Tibial artery (tissue), 4 donors: Measurements from ENCODE around the gene DLG2.
"Not testable (repeated sequence)": the region's sequence is repeated elsewhere in the genome, so short reads cannot be mapped to it uniquely, and the experiment has no call there.

Experiments
- DNase-seq, 2 donors: peaks; one replicate each; pipeline ENCODE4 v3.0.0-alpha.2; 2019
- H3K27ac ChIP-seq, 2 donors: fragments of 200-600 bp; sonication (generic) in 1 of 2; 1 replicate in 1 of 2; 2 replicates in 1 of 2; pipeline ENCODE4 v1.5.1; 2018 to 2019; ENCODE audit warnings: mild to moderate bottlenecking in 1 of 2
- H3K27me3 ChIP-seq, 2 donors: fragments of 200-600 bp; sonication (generic) in 1 of 2; one replicate each; pipeline versions ENCODE4 v1.5.1 to v1.6.0; 2016 to 2019
- H3K36me3 ChIP-seq, 3 donors: fragments of 200-600 bp; sonication (generic) in 2 of 3; one replicate each; pipeline ENCODE4 v1.5.1; 2016 to 2019; ENCODE audit warnings: mild to moderate bottlenecking in 2 of 3
- H3K4me1 ChIP-seq, 4 donors: fragments of 200-600 bp; sonication (generic) in 2 of 4; 1 replicate in 3 of 4; 2 replicates in 1 of 4; pipeline ENCODE4 v1.5.1; 2016 to 2019
- H3K4me3 ChIP-seq, 2 donors: fragments of 200-600 bp; sonication (generic) in 1 of 2; 1 replicate in 1 of 2; 2 replicates in 1 of 2; pipeline ENCODE4 v1.5.1; 2018 to 2019; ENCODE audit warnings: mild to moderate bottlenecking in 2 of 2
- H3K9me3 ChIP-seq, 3 donors: fragments of 200-600 bp; sonication (generic) in 1 of 3; one replicate each; pipeline ENCODE4 v1.5.1; 2016 to 2019
- CTCF ChIP-seq, 2 experiments: fragments of 200-600 bp in 1 of 2; fragments of 450-650 bp in 1 of 2; IDR thresholded peaks; one replicate each; pipeline ENCODE4 v1.5.1; 2017 to 2019; ENCODE audit warnings: antibody characterized with exemption in 2 of 2, mild to moderate bottlenecking in 1 of 2, moderate library complexity in 1 of 2
- intact Hi-C: fragments of 100-400 bp; cut with DNase I; formaldehyde crosslinking; loops from one replicate; pipeline ENCODE4 v1.15.0; 2023; ENCODE audit warnings: low total_unique reads

Gene DLG2

GRCh38 chr11:83456566-83456965 is 2170.6 kb downstream of the DLG2 start:
- Histone ChIP-seq H3K9me3 (no peaks in the 10 kb centered on the region), H3K27ac (no peak overlapping the region), H3K4me1 (no peaks in the 10 kb centered on the region), H3K4me3 (no peak overlapping the region), H3K27me3 (no peaks in the 10 kb centered on the region), H3K36me3 (no peaks in the 10 kb centered on the region)
- TF ChIP-seq CTCF (IDR thresholded peaks at IDR 0.05), result no peak
- DNase-seq, result no peak
- intact Hi-C loops, result no loop called here

DNA sequence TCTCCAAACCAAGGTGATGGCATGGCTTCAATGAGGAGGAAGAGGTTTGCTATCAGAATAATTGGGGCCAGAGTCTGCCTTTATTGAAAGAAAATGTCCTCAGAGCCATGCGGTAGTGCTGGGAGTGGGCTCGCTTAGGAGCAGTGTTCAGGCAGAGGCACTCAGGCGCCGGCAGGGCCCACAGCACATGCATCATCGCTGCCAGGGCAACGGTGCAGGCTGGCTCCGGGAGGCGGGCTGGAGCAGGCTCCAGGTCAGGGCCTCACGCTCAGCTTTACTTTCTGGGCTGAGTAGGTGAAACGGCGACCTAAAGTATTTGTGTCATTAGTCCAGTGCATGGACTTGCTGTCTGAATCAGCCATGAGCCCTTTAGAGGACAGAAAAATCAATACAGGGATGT is 2171.1 kb downstream of the DLG2 start:
- no peaks in the 10 kb centered on the region for H3K36me3 ChIP-seq
- H3K27me3 ChIP-seq, result no peaks in the 10 kb centered on the region
- no peaks in the 10 kb centered on the region for H3K9me3 ChIP-seq
- TF ChIP-seq CTCF (IDR thresholded peaks at IDR 0.05), result no peak
- DNase-seq, result no peak
- intact Hi-C loops, result no loop called here
- H3K4me1 ChIP-seq, result no peaks in the 10 kb centered on the region
- no peak overlapping the region for H3K4me3 ChIP-seq
- no peak overlapping the region for H3K27ac ChIP-seq

GRCh38 chr11:83455356-83455755 is 2171.8 kb downstream of the DLG2 start:
- intact Hi-C loops, result no loop called here

GRCh38 chr11:83454674-83455073 is 2172.5 kb downstream of the DLG2 start:
- Histone ChIP-seq H3K36me3 (no peaks in the 10 kb centered on the region), H3K27me3 (no peaks in the 10 kb centered on the region)
- intact Hi-C loops, result no loop called here

More at GRCh38 chr11:83455356-83455755, 2171.8 kb downstream of the DLG2 start:
- Histone ChIP-seq H3K4me3 (no peak overlapping the region), H3K27ac (no peak overlapping the region), H3K9me3 (no peaks in the 10 kb centered on the region), H3K36me3 (no peaks in the 10 kb centered on the region), H3K4me1 (no peaks in the 10 kb centered on the region), H3K27me3 (no peaks in the 10 kb centered on the region)
- TF ChIP-seq CTCF (IDR thresholded peaks at IDR 0.05), result no peak
- DNase-seq, result no peak

GRCh38 chr11:83449338-83449913 is 2177.7 kb downstream of the DLG2 start:
- no peaks in the 10 kb centered on the region for H3K9me3 ChIP-seq
- no peaks in the 10 kb centered on the region for H3K36me3 ChIP-seq
- no peak overlapping the region for H3K4me3 ChIP-seq
- no peak for TF ChIP-seq CTCF (IDR thresholded peaks at IDR 0.05)
- intact Hi-C loops, result no loop called here
- no peak for DNase-seq
- H3K27ac ChIP-seq, result no peak overlapping the region
- H3K27me3 ChIP-seq, result no peaks in the 10 kb centered on the region
- no peaks in the 10 kb centered on the region for H3K4me1 ChIP-seq

More at GRCh38 chr11:83454674-83455073, 2172.5 kb downstream of the DLG2 start:
- Histone ChIP-seq H3K9me3 (no peaks in the 10 kb centered on the region), H3K4me1 (no peaks in the 10 kb centered on the region), H3K27ac (no peak overlapping the region), H3K4me3 (no peak overlapping the region)
- TF ChIP-seq CTCF (IDR thresholded peaks at IDR 0.05), result no peak
- DNase-seq, result no peak

DNA sequence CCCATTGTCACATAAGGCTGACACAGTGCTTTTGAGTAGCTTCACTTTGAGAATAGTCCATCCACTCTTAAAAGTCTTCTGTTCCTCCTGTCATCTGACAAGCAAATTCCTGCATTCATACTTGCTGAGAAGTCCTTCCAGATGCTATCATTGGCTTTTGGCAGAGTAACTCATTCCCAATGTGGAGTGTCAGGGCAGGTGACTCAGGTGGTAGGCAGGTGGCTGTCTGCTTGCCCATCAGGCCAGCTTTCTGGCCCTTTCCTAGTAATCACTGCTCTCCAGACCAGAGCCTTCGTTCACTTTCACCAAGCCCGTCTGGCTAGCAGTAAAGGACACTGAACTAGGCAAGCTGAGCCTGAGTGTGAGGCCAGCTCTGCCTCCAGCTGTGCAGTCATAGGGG is 2178.5 kb downstream of the DLG2 start:
- Histone ChIP-seq H3K27me3 (no peaks in the 10 kb centered on the region), H3K9me3 (no peaks in the 10 kb centered on the region), H3K27ac (no peak overlapping the region), H3K4me3 (no peak overlapping the region), H3K36me3 (no peaks in the 10 kb centered on the region), H3K4me1 (no peaks in the 10 kb centered on the region)
- TF ChIP-seq CTCF (IDR thresholded peaks at IDR 0.05), result no peak
- DNase-seq, result no peak
- intact Hi-C loops, result no loop called here

DNA sequence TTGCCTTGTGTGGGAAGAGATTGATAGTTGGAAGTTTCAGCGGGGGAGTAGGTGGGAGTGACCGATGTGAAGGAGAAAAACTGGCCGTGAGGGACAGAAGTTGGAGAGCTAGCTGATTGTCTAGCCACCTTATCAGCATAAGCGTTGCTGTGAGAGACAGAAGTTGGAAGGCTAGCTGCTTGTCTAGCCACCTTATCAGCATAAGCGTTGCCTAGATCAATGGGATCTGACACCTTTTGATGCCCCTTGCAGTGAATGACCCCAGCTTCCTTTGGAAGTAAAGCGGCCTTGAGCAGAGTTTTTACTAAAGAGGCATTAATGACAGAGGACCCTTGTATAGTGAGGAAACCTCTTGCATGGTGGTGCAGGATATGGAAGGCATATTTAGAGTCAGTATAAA is 2183.3 kb downstream of the DLG2 start:
- H3K27me3 ChIP-seq, intact Hi-C loops, H3K9me3 ChIP-seq, H3K27ac ChIP-seq, DNase-seq, H3K4me1 ChIP-seq, H3K36me3 ChIP-seq, H3K4me3 ChIP-seq: not testable (repeated sequence)
